PC-9 (cell line): ENCODE measurements around the gene ACVR2A.

ENCODE experiments used
- EZH2 ChIP-seq: fragments of 200-600 bp; sonication (generic); IDR thresholded peaks from 2 replicates; pipeline ENCODE4 v1.8.0; 2017; ENCODE audit warnings: antibody characterized with exemption, low read depth
- TF ChIP-seq, protein P1 (sequence below): fragments of 200-600 bp; sonication (generic); conservative IDR thresholded peaks from 2 replicates; pipeline ENCODE4 v1.6.1; 2017; ENCODE audit warnings: mixed run types, antibody characterized with exemption, mild to moderate bottlenecking, moderate library complexity

DNA sequence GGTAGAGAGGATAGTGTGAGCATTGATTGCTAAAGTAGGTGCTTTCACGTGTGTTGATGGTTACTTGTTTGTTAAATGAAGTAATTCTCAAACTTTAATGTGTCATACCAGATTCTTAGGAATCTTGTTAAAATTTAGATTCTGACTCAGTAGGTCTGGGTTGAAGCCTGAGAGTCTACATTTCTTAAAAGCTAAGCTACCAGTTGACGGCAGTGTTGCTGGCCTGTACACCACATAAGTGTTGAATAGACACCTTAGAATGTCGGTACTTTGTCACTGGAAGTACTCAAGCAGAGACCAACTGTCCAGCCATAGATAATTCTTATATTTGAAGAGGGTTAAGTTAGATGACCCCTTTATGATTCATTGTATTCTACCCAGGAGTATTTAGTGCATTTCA is 79.8 kb downstream of the ACVR2A start:
- TF ChIP-seq, protein P1, sequence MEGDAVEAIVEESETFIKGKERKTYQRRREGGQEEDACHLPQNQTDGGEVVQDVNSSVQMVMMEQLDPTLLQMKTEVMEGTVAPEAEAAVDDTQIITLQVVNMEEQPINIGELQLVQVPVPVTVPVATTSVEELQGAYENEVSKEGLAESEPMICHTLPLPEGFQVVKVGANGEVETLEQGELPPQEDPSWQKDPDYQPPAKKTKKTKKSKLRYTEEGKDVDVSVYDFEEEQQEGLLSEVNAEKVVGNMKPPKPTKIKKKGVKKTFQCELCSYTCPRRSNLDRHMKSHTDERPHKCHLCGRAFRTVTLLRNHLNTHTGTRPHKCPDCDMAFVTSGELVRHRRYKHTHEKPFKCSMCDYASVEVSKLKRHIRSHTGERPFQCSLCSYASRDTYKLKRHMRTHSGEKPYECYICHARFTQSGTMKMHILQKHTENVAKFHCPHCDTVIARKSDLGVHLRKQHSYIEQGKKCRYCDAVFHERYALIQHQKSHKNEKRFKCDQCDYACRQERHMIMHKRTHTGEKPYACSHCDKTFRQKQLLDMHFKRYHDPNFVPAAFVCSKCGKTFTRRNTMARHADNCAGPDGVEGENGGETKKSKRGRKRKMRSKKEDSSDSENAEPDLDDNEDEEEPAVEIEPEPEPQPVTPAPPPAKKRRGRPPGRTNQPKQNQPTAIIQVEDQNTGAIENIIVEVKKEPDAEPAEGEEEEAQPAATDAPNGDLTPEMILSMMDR: no peak
- TF ChIP-seq EZH2: no peak
